Gastrocnemius medialis (tissue), 4 donors: ENCODE data around the gene SFXN1.

Experiments
- POLR2A ChIP-seq, 2 donors: fragments of 450-650 bp; IDR thresholded peaks; one replicate each; pipeline ENCODE4 v1.6.1; 2017; ENCODE audit warnings: antibody characterized with exemption in 2 of 2, mild to moderate bottlenecking in 2 of 2, moderate library complexity in 2 of 2
- TF ChIP-seq, protein P1 (sequence below), 5 experiments: fragments of 450-650 bp in 3 of 5; fragments of 200-600 bp in 2 of 5; sonication (generic) in 2 of 5; IDR thresholded peaks in 4 of 5; conservative IDR thresholded peaks in 1 of 5; 1 replicate in 4 of 5; 2 replicates in 1 of 5; pipeline ENCODE4 v1.5.1; 2016 to 2019; ENCODE audit warnings: antibody characterized with exemption in 5 of 5, mild to moderate bottlenecking in 3 of 5, moderate library complexity in 3 of 5

DNA sequence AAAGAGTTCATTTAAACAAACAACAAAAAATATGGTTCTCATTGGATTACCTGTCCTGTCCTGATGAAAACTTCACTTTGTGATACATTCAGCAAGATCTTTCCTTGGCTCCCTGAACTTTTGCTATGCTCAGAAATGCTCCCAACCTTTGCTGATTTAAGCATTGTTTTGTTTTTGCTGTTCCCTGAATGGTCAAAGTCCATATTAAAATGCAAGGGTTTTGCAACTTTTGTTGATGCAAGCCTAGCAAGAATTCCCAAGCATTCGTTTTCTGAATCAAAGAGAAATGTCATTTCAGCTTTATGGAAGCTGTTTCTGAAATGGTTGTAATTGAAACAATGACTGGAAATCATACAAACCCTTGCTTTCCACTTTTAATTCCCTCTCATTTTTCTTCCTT lies 3.1 kb upstream of the SFXN1 start:
- TF ChIP-seq POLR2A (IDR thresholded peaks at IDR 0.05) = no peak
- TF ChIP-seq, protein P1, sequence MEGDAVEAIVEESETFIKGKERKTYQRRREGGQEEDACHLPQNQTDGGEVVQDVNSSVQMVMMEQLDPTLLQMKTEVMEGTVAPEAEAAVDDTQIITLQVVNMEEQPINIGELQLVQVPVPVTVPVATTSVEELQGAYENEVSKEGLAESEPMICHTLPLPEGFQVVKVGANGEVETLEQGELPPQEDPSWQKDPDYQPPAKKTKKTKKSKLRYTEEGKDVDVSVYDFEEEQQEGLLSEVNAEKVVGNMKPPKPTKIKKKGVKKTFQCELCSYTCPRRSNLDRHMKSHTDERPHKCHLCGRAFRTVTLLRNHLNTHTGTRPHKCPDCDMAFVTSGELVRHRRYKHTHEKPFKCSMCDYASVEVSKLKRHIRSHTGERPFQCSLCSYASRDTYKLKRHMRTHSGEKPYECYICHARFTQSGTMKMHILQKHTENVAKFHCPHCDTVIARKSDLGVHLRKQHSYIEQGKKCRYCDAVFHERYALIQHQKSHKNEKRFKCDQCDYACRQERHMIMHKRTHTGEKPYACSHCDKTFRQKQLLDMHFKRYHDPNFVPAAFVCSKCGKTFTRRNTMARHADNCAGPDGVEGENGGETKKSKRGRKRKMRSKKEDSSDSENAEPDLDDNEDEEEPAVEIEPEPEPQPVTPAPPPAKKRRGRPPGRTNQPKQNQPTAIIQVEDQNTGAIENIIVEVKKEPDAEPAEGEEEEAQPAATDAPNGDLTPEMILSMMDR (IDR thresholded peaks at IDR 0.05 in 4 of 5, conservative IDR thresholded peaks at IDR 0.05 in 1 of 5) = no peak
